ENCODE measurements around the gene ATXN1.

ATXN1 gene

GRCh38 chr6:16256781-16257180 lies 504.5 kb downstream of the ATXN1 start:
- no peak for DNase-seq (ENCODE audit: low read depth, low spot score)

- no peak for DNase-seq (ENCODE audit: low read depth, low spot score)
Observed at GRCh38 chr6:16254535-16254934, 506.7 kb downstream of the ATXN1 start.

GRCh38 chr6:16253399-16254144 lies 507.7 kb downstream of the ATXN1 start:
- DNase-seq (ENCODE audit: low read depth, low spot score): no peak

GRCh38 chr6:16252686-16253299 lies 508.5 kb downstream of the ATXN1 start:
- DNase-seq (ENCODE audit: low read depth, low spot score): no peak

GRCh38 chr6:16251706-16252105 lies 509.6 kb downstream of the ATXN1 start:
- no peak for DNase-seq (ENCODE audit: low read depth, low spot score)

- no peak for DNase-seq (ENCODE audit: low read depth, low spot score)
Observed at GRCh38 chr6:16249971-16250370, 511.3 kb downstream of the ATXN1 start.

Data from smooth muscle cell of the brain vasculature (primary cell).